Osteoblast (primary cell): Measurements from ENCODE around the gene TNP2. TPM values are rescaled to one million over a fixed set of nuclear protein-coding genes. Genes with fewer than 3 reads are reported as not detected.
A peak's percentile ranks its signal among the peaks of the same experiment; 100 is the strongest.

Experiments used
- DNase-seq: peaks from one replicate; pipeline ENCODE4 v3.0.0; 2011; ENCODE audit warnings: low spot score, mixed read lengths; ENCODE audit not compliant: insufficient read length; ENCODE audit errors: missing footprints
- H2AFZ ChIP-seq: 2 replicates; pipeline ENCODE4 v1.6.0; 2011; ENCODE audit warnings: mild to moderate bottlenecking, low read length
- H3K27ac ChIP-seq: 2 replicates; pipeline ENCODE4 v1.5.1; 2011; ENCODE audit warnings: mild to moderate bottlenecking, low read depth, low read length, moderate library complexity
- H3K27me3 ChIP-seq: 2 replicates; pipeline ENCODE4 v1.6.0; 2012; ENCODE audit warnings: mild to moderate bottlenecking, control low read depth, inconsistent platforms, low read length, moderate library complexity; ENCODE audit not compliant: insufficient read depth
- H3K36me3 ChIP-seq: 2 replicates; pipeline ENCODE4 v1.5.1; 2011; ENCODE audit warnings: mild to moderate bottlenecking, low read length, control low read depth, moderate library complexity; ENCODE audit not compliant: insufficient read depth
- H3K4me1 ChIP-seq: 2 replicates; pipeline ENCODE4 v1.5.1; 2011; ENCODE audit warnings: mild to moderate bottlenecking, low read length, control low read depth, moderate library complexity; ENCODE audit not compliant: insufficient read depth
- H3K4me2 ChIP-seq: 2 replicates; pipeline ENCODE4 v1.6.0; 2011; ENCODE audit warnings: mild to moderate bottlenecking, low read length; ENCODE audit not compliant: insufficient read depth
- H3K4me3 ChIP-seq: fragments of 200-600 bp; sonication (generic); 3 replicates; pipeline ENCODE4 v1.5.1; 2012; ENCODE audit warnings: mild to moderate bottlenecking, low read length, inconsistent platforms; ENCODE audit not compliant: insufficient read depth
- H3K79me2 ChIP-seq: 2 replicates; pipeline ENCODE4 v1.6.0; 2012; ENCODE audit warnings: mild to moderate bottlenecking, low read length, control low read depth, inconsistent platforms; ENCODE audit not compliant: insufficient read depth
- H3K9me3 ChIP-seq: 2 replicates; pipeline ENCODE4 v1.5.1; 2011; ENCODE audit warnings: low read depth, low read length, control low read depth
- H4K20me1 ChIP-seq: 2 replicates; pipeline ENCODE4 v1.6.0; 2012; ENCODE audit warnings: mild to moderate bottlenecking, low read length, control low read depth; ENCODE audit not compliant: insufficient read depth
- CTCF ChIP-seq: IDR thresholded peaks from 2 replicates; pipeline ENCODE4 v1.5.1; 2011; ENCODE audit warnings: mild to moderate bottlenecking, low read depth, low read length, moderate library complexity; ENCODE audit errors: extremely low read depth
- total RNA-seq: library from RNA; depleted of rRNA; stranded (reverse); fragments of >200 nt; gene quantifications from 2 replicates; pipeline ENCODE4 v1.2.3, GENCODE V29; 2012

Gene TNP2
- total RNA-seq, 1 donor: not detected

GRCh38 chr16:11310997-11311561, 42.0 kb upstream of the TNP2 start:
- Histone ChIP-seq H3K4me2 (no peak overlapping the region), H3K27me3 (no peaks in the 10 kb centered on the region), H2AFZ (peak overlapping the region; percentile 20), H3K9me3 (no peaks in the 10 kb centered on the region), H3K27ac (no peak overlapping the region), H3K36me3 (no peaks in the 10 kb centered on the region), H3K79me2 (no peaks in the 10 kb centered on the region), H3K4me3 (no peak overlapping the region), H3K4me1 (peaks cover 12% of the 10 kb centered on the region), H4K20me1 (no peaks in the 10 kb centered on the region)
- peak; percentile 11 for DNase-seq
- TF ChIP-seq CTCF: no peak

- no peaks in the 10 kb centered on the region for H3K79me2 ChIP-seq
- no peaks in the 10 kb centered on the region for H4K20me1 ChIP-seq
- H3K4me2 ChIP-seq: no peak overlapping the region
- no peak overlapping the region for H2AFZ ChIP-seq
- no peak for DNase-seq
- no peak overlapping the region for H3K27ac ChIP-seq
- no peak overlapping the region for H3K4me3 ChIP-seq
- no peaks in the 10 kb centered on the region for H3K27me3 ChIP-seq
- H3K4me1 ChIP-seq: peaks cover 12% of the 10 kb centered on the region
- no peaks in the 10 kb centered on the region for H3K9me3 ChIP-seq
- TF ChIP-seq CTCF: no peak
- H3K36me3 ChIP-seq: no peaks in the 10 kb centered on the region
These were observed 41.5 kb upstream of the TNP2 start for GRCh38 chr16:11310634-11310977.

- TF ChIP-seq CTCF: no peak
- H2AFZ ChIP-seq: no peak overlapping the region
- H3K4me3 ChIP-seq: no peak overlapping the region
- H3K4me1 ChIP-seq: peaks cover 12% of the 10 kb centered on the region
- no peaks in the 10 kb centered on the region for H3K79me2 ChIP-seq
- H3K4me2 ChIP-seq: no peak overlapping the region
- peak; percentile 80 for DNase-seq
- no peaks in the 10 kb centered on the region for H3K9me3 ChIP-seq
- no peak overlapping the region for H3K27ac ChIP-seq
- no peaks in the 10 kb centered on the region for H3K27me3 ChIP-seq
- no peaks in the 10 kb centered on the region for H4K20me1 ChIP-seq
- H3K36me3 ChIP-seq: no peaks in the 10 kb centered on the region
These were observed 40.9 kb upstream of the TNP2 start for GRCh38 chr16:11309895-11310633.

- H2AFZ ChIP-seq: no peak overlapping the region
- H3K4me2 ChIP-seq: no peak overlapping the region
- H3K27me3 ChIP-seq: no peaks in the 10 kb centered on the region
- no peaks in the 10 kb centered on the region for H3K9me3 ChIP-seq
- H3K79me2 ChIP-seq: no peaks in the 10 kb centered on the region
- no peak overlapping the region for H3K4me3 ChIP-seq
- no peak for TF ChIP-seq CTCF
- H3K4me1 ChIP-seq: peaks cover 12% of the 10 kb centered on the region
- no peaks in the 10 kb centered on the region for H4K20me1 ChIP-seq
- no peak overlapping the region for H3K27ac ChIP-seq
- H3K36me3 ChIP-seq: no peaks in the 10 kb centered on the region
- peak; percentile 3 for DNase-seq
These were observed 39.6 kb upstream of the TNP2 start for GRCh38 chr16:11308493-11309283.
